Mucosa of rectum (tissue), 2 donors: ENCODE data around the gene GNG2.

ENCODE experiments used
- H3K27ac ChIP-seq, 2 donors: one replicate each; pipeline ENCODE4 v1.7.0; 2013; ENCODE audit warnings: inconsistent platforms in 2 of 2, low read depth in 2 of 2, low read length in 2 of 2
- H3K27me3 ChIP-seq, 2 donors: one replicate each; pipeline ENCODE4 v1.7.0; 2013; ENCODE audit warnings: low read length in 2 of 2; ENCODE audit not compliant: control insufficient read depth in 2 of 2, insufficient read depth in 2 of 2
- H3K36me3 ChIP-seq, 2 donors: one replicate each; pipeline ENCODE4 v1.7.0; 2013; ENCODE audit warnings: low read length in 2 of 2; ENCODE audit not compliant: control insufficient read depth in 2 of 2, insufficient read depth in 2 of 2
- H3K4me1 ChIP-seq, 2 donors: one replicate each; pipeline ENCODE4 v1.7.0; 2013; ENCODE audit warnings: low read length in 2 of 2, mild to moderate bottlenecking in 1 of 2; ENCODE audit not compliant: control insufficient read depth in 2 of 2, insufficient read depth in 2 of 2
- H3K4me3 ChIP-seq, 2 donors: one replicate each; pipeline ENCODE4 v1.7.0; 2013; ENCODE audit warnings: low read length in 2 of 2
- H3K9ac ChIP-seq, 2 donors: one replicate each; pipeline ENCODE4 v1.7.0; 2013; ENCODE audit warnings: low read length in 2 of 2, low read depth in 1 of 2, mild to moderate bottlenecking in 1 of 2
- H3K9me3 ChIP-seq, 2 donors: one replicate each; pipeline ENCODE4 v1.7.0; 2013; ENCODE audit warnings: low read length in 2 of 2; ENCODE audit not compliant: control insufficient read depth in 2 of 2
- donor health status: healthy.
- donor health status: Normal muscosa, but diverticular disease.

GNG2 gene

DNA sequence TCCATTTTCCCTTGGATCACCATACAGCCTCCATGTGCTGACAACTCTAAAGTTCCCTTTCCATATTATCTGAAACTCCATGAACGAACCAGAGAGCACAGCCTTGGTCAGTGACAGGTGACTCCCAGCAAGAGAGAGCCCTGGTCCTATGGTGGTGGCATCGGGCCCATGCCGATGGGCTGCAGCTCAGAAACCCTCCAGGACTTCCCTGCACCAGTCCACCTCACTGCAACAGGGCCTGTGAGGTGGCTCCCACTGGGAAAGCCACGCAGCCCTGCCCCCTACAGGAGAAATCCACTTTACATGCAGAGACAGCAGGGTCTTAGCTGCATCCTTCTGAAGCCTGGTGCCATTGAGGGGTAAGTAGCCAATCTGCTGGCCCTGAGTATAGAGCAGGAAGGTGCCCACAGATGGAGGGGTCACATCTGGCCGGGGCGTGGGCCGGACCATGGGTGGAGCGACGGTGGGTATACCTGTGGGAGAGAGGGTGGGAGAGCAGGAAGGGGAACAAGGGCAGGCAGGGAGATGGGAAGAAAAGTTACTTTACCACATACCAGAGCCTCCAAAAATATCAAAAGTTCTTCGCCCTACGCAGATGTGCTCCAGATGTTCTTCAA is 153.7 kb downstream of the GNG2 start:
- Histone ChIP-seq H3K36me3 (peaks cover 17 to 25% of the 10 kb centered on the region in 2 donors), H3K4me3 (no peak overlapping the region), H3K9me3 (no peaks in the 10 kb centered on the region), H3K27me3 (no peaks in the 10 kb centered on the region), H3K27ac (no peak overlapping the region), H3K4me1 (peaks cover 7% of the 10 kb centered on the region in 2 donors), H3K9ac (no peak overlapping the region)

DNA sequence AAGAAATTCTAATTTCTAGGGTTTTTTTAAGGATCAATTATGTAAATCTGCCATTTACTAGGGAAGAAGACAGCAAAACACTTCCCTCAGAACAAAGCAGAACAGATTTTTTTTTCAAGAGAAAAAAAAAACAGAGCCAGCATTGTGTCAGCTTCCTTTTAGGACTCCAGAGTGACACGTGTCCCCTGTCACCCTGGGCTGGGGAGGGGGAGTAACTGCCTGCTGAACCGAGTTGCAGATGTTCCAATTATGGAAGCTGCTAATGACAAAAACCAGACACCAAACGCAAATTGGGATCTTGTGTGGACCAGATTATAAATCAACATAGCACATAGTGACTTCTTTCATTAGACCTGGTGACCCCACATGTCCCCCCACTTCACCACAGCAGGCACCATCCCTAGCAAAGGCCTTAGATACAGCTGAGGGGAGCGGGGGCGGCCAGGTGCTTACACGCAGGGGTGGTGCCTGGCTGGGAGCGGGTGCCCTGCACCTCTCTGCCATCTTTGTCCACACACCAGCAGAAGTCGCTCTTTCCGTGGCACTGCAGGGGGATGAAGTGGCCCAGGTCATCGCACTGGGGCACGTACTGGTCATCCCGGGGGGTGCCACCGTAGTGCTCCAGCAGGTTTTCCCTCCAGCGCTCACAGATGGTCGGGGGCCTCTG is 154.3 kb downstream of the GNG2 start:
- Histone ChIP-seq H3K9me3 (no peaks in the 10 kb centered on the region), H3K9ac (no peak overlapping the region), H3K4me1 (peaks cover 13 to 14% of the 10 kb centered on the region in 2 donors), H3K4me3 (no peak overlapping the region), H3K27me3 (no peaks in the 10 kb centered on the region), H3K36me3 (peaks cover 16 to 19% of the 10 kb centered on the region in 2 donors), H3K27ac (no peak overlapping the region)

GRCh38 chr14:52015411-52016030 is 155.1 kb downstream of the GNG2 start:
- no peak overlapping the region for H3K27ac ChIP-seq
- H3K36me3 ChIP-seq: peaks cover 12% of the 10 kb centered on the region in 2 donors
- H3K4me1 ChIP-seq: peaks cover 17 to 18% of the 10 kb centered on the region in 2 donors
- H3K27me3 ChIP-seq: no peaks in the 10 kb centered on the region
- H3K9ac ChIP-seq: no peak overlapping the region
- no peaks in the 10 kb centered on the region for H3K9me3 ChIP-seq
- H3K4me3 ChIP-seq: no peak overlapping the region

DNA sequence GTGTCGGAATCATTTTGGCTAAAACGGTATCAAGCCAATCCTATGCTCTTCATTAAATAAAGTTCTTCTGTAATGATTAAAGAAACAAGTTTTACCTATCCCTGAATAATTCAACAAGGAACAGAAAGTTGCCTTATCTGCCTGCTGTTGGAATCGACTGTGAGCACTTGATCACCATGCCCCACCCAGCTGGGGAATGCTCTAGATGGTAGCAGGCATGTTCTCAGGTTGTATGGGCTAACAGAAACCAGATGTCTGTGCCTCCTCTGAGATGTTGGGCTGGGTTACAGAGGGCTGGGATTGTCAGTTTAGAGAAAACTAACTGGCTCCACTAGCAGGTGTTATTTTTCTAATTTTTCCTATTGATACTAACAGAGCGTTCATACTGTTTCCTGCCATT is 157.8 kb downstream of the GNG2 start:
- no peak overlapping the region for H3K9ac ChIP-seq
- no peaks in the 10 kb centered on the region for H3K36me3 ChIP-seq
- H3K4me1 ChIP-seq: peaks cover 28 to 30% of the 10 kb centered on the region in 2 donors
- H3K9me3 ChIP-seq: no peaks in the 10 kb centered on the region
- H3K27me3 ChIP-seq: no peaks in the 10 kb centered on the region
- H3K4me3 ChIP-seq: peak overlapping the region in 1 of 2 donors; percentile 23
- peak overlapping the region; percentile 62 to 76 for H3K27ac ChIP-seq

DNA sequence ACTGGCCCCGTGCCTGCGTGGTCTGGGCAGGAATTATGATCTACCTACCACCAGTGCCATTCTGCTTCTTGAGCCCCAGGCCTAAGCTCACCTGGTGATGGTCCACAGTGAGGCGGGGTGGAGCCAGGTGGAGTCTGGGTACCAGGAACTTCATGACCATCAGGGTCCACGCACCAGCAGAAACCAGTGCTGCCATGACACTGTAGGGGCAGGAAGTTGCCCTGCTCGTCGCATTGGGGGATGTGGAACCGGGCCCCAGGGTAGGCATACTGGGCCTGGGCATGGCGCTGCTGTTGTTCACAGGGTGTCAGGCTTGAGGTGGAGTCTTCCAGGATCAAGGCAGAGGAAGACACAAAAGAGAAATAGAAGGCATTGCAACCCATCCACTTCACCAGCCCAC is 158.6 kb downstream of the GNG2 start:
- Histone ChIP-seq H3K9me3 (no peaks in the 10 kb centered on the region), H3K27me3 (no peaks in the 10 kb centered on the region), H3K9ac (no peak overlapping the region), H3K4me3 (peak overlapping the region; percentile 20 to 23), H3K27ac (peak overlapping the region; percentile 62 to 76), H3K36me3 (no peaks in the 10 kb centered on the region), H3K4me1 (peaks cover 28 to 30% of the 10 kb centered on the region in 2 donors)
